Spleen (tissue), 13 donors: ENCODE measurements around the gene STAC2. TPM values are rescaled to one million over a fixed set of nuclear protein-coding genes. Genes with fewer than 3 reads are reported as not detected.

ENCODE experiments used
- DNase-seq: peaks from one replicate; pipeline ENCODE4 v3.0.0-alpha.2; 2020
- H3K27ac ChIP-seq, 8 donors: fragments of 200-600 bp; sonication (generic) in 7 of 8; 1 replicate in 4 of 8; 2 replicates in 4 of 8; pipeline versions ENCODE4 v1.5.0 to v1.8.0; 2016 to 2021; ENCODE audit warnings: inconsistent platforms in 4 of 8, mild to moderate bottlenecking in 4 of 8, moderate library complexity in 1 of 8
- H3K27me3 ChIP-seq, 7 donors: fragments of 200-600 bp; sonication (generic) in 6 of 7; replicated peaks in 1 of 7; 1 replicate in 4 of 7; 2 replicates in 3 of 7; pipeline versions ENCODE4 v1.5.0 to v1.8.0; 2016 to 2021; ENCODE audit warnings: inconsistent platforms in 3 of 7, mild to moderate bottlenecking in 1 of 7
- H3K36me3 ChIP-seq, 6 donors: fragments of 200-600 bp; sonication (generic) in 5 of 6; 1 replicate in 4 of 6; 2 replicates in 2 of 6; pipeline versions ENCODE4 v1.5.0 to v1.8.0; 2016 to 2021; ENCODE audit warnings: inconsistent platforms in 2 of 6
- H3K4me1 ChIP-seq, 6 donors: fragments of 200-600 bp; sonication (generic) in 5 of 6; 1 replicate in 3 of 6; 2 replicates in 3 of 6; pipeline versions ENCODE4 v1.5.0 to v1.8.0; 2016 to 2021; ENCODE audit warnings: inconsistent platforms in 3 of 6
- H3K4me3 ChIP-seq, 8 donors: fragments of 200-600 bp; sonication (generic) in 7 of 8; 1 replicate in 4 of 8; 2 replicates in 4 of 8; pipeline versions ENCODE4 v1.5.0 to v1.8.0; 2016 to 2021; ENCODE audit warnings: inconsistent platforms in 4 of 8, mild to moderate bottlenecking in 4 of 8, moderate library complexity in 2 of 8
- H3K9me3 ChIP-seq, 8 donors: fragments of 200-600 bp; sonication (generic) in 7 of 8; 1 replicate in 4 of 8; 2 replicates in 4 of 8; pipeline versions ENCODE4 v1.5.0 to v1.8.0; 2016 to 2021; ENCODE audit warnings: inconsistent platforms in 4 of 8
- POLR2A ChIP-seq, 3 donors: fragments of 450-650 bp; IDR thresholded peaks; one replicate each; pipeline ENCODE4 v1.5.1; 2017; ENCODE audit warnings: antibody characterized with exemption in 3 of 3, mild to moderate bottlenecking in 1 of 3
- POLR2AphosphoS5 ChIP-seq, 3 donors: sonication (generic); formaldehyde crosslinking; IDR thresholded peaks; one replicate each; pipeline ENCODE4 v1.5.1; 2017; ENCODE audit warnings: antibody characterized with exemption in 3 of 3
- WGBS, 5 donors: extraction: QIAGEN DNeasy Blood & Tissue Kit in 3 of 5; methylation state at CpG; one replicate each; pipeline versions ENCODE4 v1.1.5 to v1.1.7; 2013 to 2018; 5-methylcytosine and 5-hydroxymethylcytosine counted together
- intact Hi-C: fragments of 100-400 bp; cut with DNase I; formaldehyde crosslinking; loops from one replicate; pipeline ENCODE4 v1.15.0; 2023; ENCODE audit warnings: low total_unique reads
- long read RNA-seq, 2 donors: transcript quantifications; one replicate each; lab custom pipeline, GENCODE V29; 2026
- polyA plus RNA-seq, 3 donors: library from polyadenylated mRNA; stranded (reverse); fragments of 200-250 nt; gene quantifications; one replicate each; pipeline ENCODE4 v1.2.1, GENCODE V29; 2013
- total RNA-seq, 7 donors: library from RNA; depleted of rRNA in 3 of 7; stranded (reverse); fragments of >200 nt in 3 of 7; fragmentation: NEBNext Ultra II Directional in 4 of 7; extraction: Animal tissue kit (Norgen Biotek cat#: 25700) in 4 of 7; gene quantifications; one replicate each; pipeline versions ENCODE4 v1.1.0 to v1.2.1, GENCODE V29; 2016 to 2021
- TF ChIP-seq, protein P1 (sequence below), 11 experiments: fragments of 200-600 bp in 7 of 11; fragments of 450-650 bp in 4 of 11; sonication (generic) in 4 of 11; IDR thresholded peaks in 8 of 11; conservative IDR thresholded peaks in 3 of 11; 1 replicate in 7 of 11; 2 replicates in 4 of 11; pipeline versions ENCODE4 v1.4.0 to v1.8.0; 2016 to 2021; ENCODE audit warnings: antibody characterized with exemption in 11 of 11, inconsistent platforms in 4 of 11, mild to moderate bottlenecking in 1 of 11
- donor health status: healthy with polysubstance abuse.
- donor health status: DM: no; HTN: no; CAD: no; lungs with moderate emphysema.
- donor health status: DM: no; HTN: no; CAD: no.
- donor health status: Bipolar disorder and iron deficiency.
- donor health status: healthy.
- donor health status: DM: no; HTN: no; CAD: no.
- donor health status: DM: yes; HTN: yes; CAD: no.

Gene STAC2, protein sequence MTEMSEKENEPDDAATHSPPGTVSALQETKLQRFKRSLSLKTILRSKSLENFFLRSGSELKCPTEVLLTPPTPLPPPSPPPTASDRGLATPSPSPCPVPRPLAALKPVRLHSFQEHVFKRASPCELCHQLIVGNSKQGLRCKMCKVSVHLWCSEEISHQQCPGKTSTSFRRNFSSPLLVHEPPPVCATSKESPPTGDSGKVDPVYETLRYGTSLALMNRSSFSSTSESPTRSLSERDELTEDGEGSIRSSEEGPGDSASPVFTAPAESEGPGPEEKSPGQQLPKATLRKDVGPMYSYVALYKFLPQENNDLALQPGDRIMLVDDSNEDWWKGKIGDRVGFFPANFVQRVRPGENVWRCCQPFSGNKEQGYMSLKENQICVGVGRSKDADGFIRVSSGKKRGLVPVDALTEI
- total RNA-seq (under 1 TPM in 2 of 7 donors, not detected in 5; 0.27 to 0.56 TPM), polyA plus RNA-seq (under 1 TPM in 1 of 3 donors, not detected in 2; 0.06 TPM)
- long read RNA-seq, donor 1: 0 reads
- long read RNA-seq, donor 2: 0 reads

DNA sequence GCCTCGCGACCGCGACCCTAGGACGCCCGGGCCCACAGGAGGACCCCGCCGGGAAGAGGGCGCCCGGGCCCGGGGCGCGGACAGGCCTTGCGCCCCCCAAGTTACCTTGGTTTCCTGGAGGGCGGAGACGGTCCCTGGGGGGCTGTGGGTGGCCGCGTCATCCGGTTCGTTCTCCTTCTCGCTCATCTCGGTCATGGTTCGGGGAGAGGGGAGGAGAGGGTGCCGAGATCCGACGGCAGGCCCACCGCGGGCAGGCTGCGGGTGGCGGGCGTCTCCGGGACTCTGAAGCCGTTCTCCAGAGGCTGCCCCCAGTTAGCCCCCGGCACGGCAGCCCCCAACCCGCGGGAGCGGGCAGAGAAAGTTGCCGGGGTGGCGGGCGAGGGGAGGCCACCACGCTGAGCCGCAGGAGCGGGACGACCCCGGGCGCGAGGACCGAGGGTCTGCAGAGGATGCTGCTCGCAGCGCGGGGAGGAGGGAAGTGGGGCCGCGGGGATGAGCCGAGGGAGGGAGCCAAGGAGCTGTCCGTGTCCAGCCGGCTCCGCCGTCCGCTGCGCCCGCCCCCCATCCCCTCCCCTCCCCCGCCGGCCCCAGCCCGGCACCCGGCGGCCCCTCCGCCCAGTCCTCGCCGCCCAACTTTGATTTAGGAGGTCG lies at the start of gene STAC2:
Gene STAC2 (minus strand): TSS at position 638 of the 651 bp plus-strand sequence. CDS start 443 bp downstream, at position 195.
- TF ChIP-seq POLR2A (IDR thresholded peaks at IDR 0.05) (no peak), POLR2AphosphoS5 (IDR thresholded peaks at IDR 0.05) (no peak)
- TF ChIP-seq, protein P1, sequence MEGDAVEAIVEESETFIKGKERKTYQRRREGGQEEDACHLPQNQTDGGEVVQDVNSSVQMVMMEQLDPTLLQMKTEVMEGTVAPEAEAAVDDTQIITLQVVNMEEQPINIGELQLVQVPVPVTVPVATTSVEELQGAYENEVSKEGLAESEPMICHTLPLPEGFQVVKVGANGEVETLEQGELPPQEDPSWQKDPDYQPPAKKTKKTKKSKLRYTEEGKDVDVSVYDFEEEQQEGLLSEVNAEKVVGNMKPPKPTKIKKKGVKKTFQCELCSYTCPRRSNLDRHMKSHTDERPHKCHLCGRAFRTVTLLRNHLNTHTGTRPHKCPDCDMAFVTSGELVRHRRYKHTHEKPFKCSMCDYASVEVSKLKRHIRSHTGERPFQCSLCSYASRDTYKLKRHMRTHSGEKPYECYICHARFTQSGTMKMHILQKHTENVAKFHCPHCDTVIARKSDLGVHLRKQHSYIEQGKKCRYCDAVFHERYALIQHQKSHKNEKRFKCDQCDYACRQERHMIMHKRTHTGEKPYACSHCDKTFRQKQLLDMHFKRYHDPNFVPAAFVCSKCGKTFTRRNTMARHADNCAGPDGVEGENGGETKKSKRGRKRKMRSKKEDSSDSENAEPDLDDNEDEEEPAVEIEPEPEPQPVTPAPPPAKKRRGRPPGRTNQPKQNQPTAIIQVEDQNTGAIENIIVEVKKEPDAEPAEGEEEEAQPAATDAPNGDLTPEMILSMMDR (IDR thresholded peaks at IDR 0.05 in 8 of 11, conservative IDR thresholded peaks at IDR 0.05 in 3 of 11): no peak
- Histone ChIP-seq H3K4me1 (peaks cover 15 to 25% (median 24%) of the 10 kb centered on the region in 6 donors), H3K27me3 (peaks cover 9 to 80% (median 50%) of the 10 kb centered on the region in 7 donors), H3K27ac (no peak within 1 kb of the TSS), H3K9me3 (no peaks in the 10 kb centered on the region), H3K36me3 (no peaks in the 10 kb centered on the region), H3K4me3 (peak within 1 kb of the TSS; percentile 8 to 68 (median 36))
- peak; percentile 77 for DNase-seq
- intact Hi-C loops: no loop called here
- 0 to 2% (median 1%) methylated on average over 24 to 63 of the region's 71 CpGs for WGBS, 5 donors

GRCh38 chr17:39271546-39271945 lies 45.8 kb upstream of the STAC2 start:
- no peak for DNase-seq
- no peak overlapping the region for H3K4me3 ChIP-seq
- TF ChIP-seq, protein P1 (IDR thresholded peaks at IDR 0.05 in 8 of 11, conservative IDR thresholded peaks at IDR 0.05 in 3 of 11): no peak
- TF ChIP-seq POLR2AphosphoS5 (IDR thresholded peaks at IDR 0.05) (no peak), POLR2A (IDR thresholded peaks at IDR 0.05) (no peak)
- no peaks in the 10 kb centered on the region for H3K4me1 ChIP-seq
- no peaks in the 10 kb centered on the region for H3K27me3 ChIP-seq
- intact Hi-C loops: no loop called here
- 71 to 94% (median 89%) methylated on average over 2 to 3 of the region's 3 CpGs for WGBS, 5 donors
- no peaks in the 10 kb centered on the region for H3K9me3 ChIP-seq
- H3K27ac ChIP-seq: no peak overlapping the region
- H3K36me3 ChIP-seq: peaks cover 0 to 100% (median 57%) of the 10 kb centered on the region in 6 donors

- TF ChIP-seq POLR2AphosphoS5 (IDR thresholded peaks at IDR 0.05): no peak
- TF ChIP-seq, protein P1 (IDR thresholded peaks at IDR 0.05 in 8 of 11, conservative IDR thresholded peaks at IDR 0.05 in 3 of 11): peak in 6 of 11 experiments; percentile 16 to 37 (median 26)
- no peak for TF ChIP-seq POLR2A (IDR thresholded peaks at IDR 0.05)
- intact Hi-C loops: no loop called here
- Histone ChIP-seq H3K36me3 (peaks cover 0 to 100% (median 56%) of the 10 kb centered on the region in 6 donors), H3K9me3 (no peaks in the 10 kb centered on the region), H3K4me3 (no peak overlapping the region), H3K4me1 (no peaks in the 10 kb centered on the region), H3K27ac (no peak overlapping the region), H3K27me3 (no peaks in the 10 kb centered on the region)
- 31 to 52% (median 39%) methylated on average over 3 of the region's 3 CpGs for WGBS, 5 donors
- no peak for DNase-seq
These were observed 45.2 kb upstream of the STAC2 start for GRCh38 chr17:39270923-39271322.

DNA sequence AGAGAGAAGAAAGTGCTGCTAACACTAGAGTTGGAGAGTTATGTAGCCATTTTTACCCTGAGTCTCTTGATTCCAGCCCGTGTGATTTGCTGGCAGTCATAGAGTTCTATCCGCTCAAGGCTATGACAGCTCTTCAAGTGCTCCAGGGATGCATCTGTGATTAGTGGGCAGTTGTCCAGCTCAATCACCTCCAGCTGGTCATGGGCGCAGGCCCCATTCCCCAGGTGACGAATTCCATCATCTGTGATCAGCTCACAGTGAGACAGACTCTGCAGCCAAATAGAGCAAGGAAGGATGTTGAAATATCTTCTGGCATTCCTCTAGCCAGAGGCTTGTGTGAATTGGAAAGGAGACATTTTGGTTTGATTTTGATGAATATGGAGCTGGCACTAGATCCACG lies 38.4 kb upstream of the STAC2 start:
- H3K4me3 ChIP-seq: no peak overlapping the region
- no peaks in the 10 kb centered on the region for H3K27me3 ChIP-seq
- no peak overlapping the region for H3K27ac ChIP-seq
- TF ChIP-seq POLR2A (IDR thresholded peaks at IDR 0.05) (no peak), POLR2AphosphoS5 (IDR thresholded peaks at IDR 0.05) (no peak)
- TF ChIP-seq, protein P1 (IDR thresholded peaks at IDR 0.05 in 8 of 11, conservative IDR thresholded peaks at IDR 0.05 in 3 of 11): no peak
- intact Hi-C loops: no loop called here
- H3K9me3 ChIP-seq: no peaks in the 10 kb centered on the region
- H3K36me3 ChIP-seq: peaks cover 2 to 100% (median 83%) of the 10 kb centered on the region in 6 donors
- WGBS, 5 donors: 89 to 95% (median 91%) methylated on average over 5 of the region's 5 CpGs
- DNase-seq: no peak
- H3K4me1 ChIP-seq: no peaks in the 10 kb centered on the region
